Measurements from ENCODE around the gene AKAP6. TPM values are rescaled to one million over a fixed set of nuclear protein-coding genes. Genes with fewer than 3 reads are reported as not detected.

AKAP6 gene
- total RNA-seq, 1 experiment from 2014 or later: 1.1 TPM

GRCh38 chr14:32559048-32559447, 229.9 kb downstream of the AKAP6 start:
- H3K4ac ChIP-seq (ENCODE audit: low read depth, low read length): no peak overlapping the region
- no peak overlapping the region for H3K14ac ChIP-seq (ENCODE audit: insufficient read depth, low read length)
- no peak overlapping the region for H3K27ac ChIP-seq (ENCODE audit: insufficient read length, low read depth, low read length)
- no peak overlapping the region for H3T11ph ChIP-seq (ENCODE audit: low read length)
- no peak for TF ChIP-seq CTCF (conservative IDR thresholded peaks at IDR 0.05)
- no peak overlapping the region for H2AFZ ChIP-seq (ENCODE audit: low read length)
- H3K56ac ChIP-seq (ENCODE audit: insufficient read length, low read depth, low read length): no peak overlapping the region
- no peaks in the 10 kb centered on the region for H4K20me1 ChIP-seq (ENCODE audit: control insufficient read depth, insufficient read depth, insufficient read length)
- Mint-ChIP-seq H3K4me3 (no peak overlapping the region), H3K27me3 (ENCODE audit: low read depth) (no peaks in the 10 kb centered on the region), H3K4me1 (peaks cover 0 to 2% of the 10 kb centered on the region in 2 experiments; a peak in 1 of 4 replicates), H3K9me3 (no peaks in the 10 kb centered on the region; a peak in 1 of 5 replicates), H3K27ac (no peak overlapping the region), H3K36me3 (ENCODE audit: insufficient read depth in 1 of 3, low read depth in 3 of 3) (no peaks in the 10 kb centered on the region)
- H2BK5ac ChIP-seq (ENCODE audit: insufficient read length, low read length): no peak overlapping the region
- no peaks in the 10 kb centered on the region for H3K79me2 ChIP-seq (ENCODE audit: insufficient read depth, low read length)
- no peaks in the 10 kb centered on the region for H3K4me1 ChIP-seq (ENCODE audit: insufficient read depth, low read length)
- no peak for DNase-seq
- H3K79me1 ChIP-seq (ENCODE audit: insufficient read depth, low read depth, low read length, poor library complexity, severe bottlenecking): no peaks in the 10 kb centered on the region
- no peak overlapping the region for H3K9ac ChIP-seq (ENCODE audit: extremely low read depth, insufficient read length, low read length)
- H2BK12ac ChIP-seq (ENCODE audit: insufficient read length, low read depth, low read length): no peak overlapping the region
- WGBS (ENCODE audit: extremely low coverage, insufficient read length, low lambda C conversion rate): no CpG with 5 or more reads among the region's 1 CpG
- H2AK5ac ChIP-seq (ENCODE audit: insufficient read length, low read length): no peak overlapping the region
- no peak overlapping the region for H4K8ac ChIP-seq (replicated peaks; ENCODE audit: insufficient read length, low read depth, low read length)
- no peak overlapping the region for H2BK15ac ChIP-seq (ENCODE audit: low read depth, low read length)
- no peaks in the 10 kb centered on the region for H3K27me3 ChIP-seq (ENCODE audit: insufficient read depth, low read length)
- H4K91ac ChIP-seq (ENCODE audit: insufficient read length, low read depth, low read length): no peak overlapping the region
- no peak overlapping the region for H2BK120ac ChIP-seq (ENCODE audit: low read depth, low read length, poor library complexity, severe bottlenecking)
- no peaks in the 10 kb centered on the region for H3K23me2 ChIP-seq (ENCODE audit: insufficient read length, low read depth, low read length, poor library complexity, severe bottlenecking)
- H3K23ac ChIP-seq (ENCODE audit: insufficient read length, low read depth, low read length): no peak overlapping the region
- H2BK20ac ChIP-seq (ENCODE audit: low read depth, low read length, poor library complexity, severe bottlenecking): no peak overlapping the region
- no peaks in the 10 kb centered on the region for H3K9me3 ChIP-seq (ENCODE audit: control insufficient read depth, low read depth, low read length)
- H3K4me2 ChIP-seq (ENCODE audit: insufficient read depth, insufficient read length, low read length): no peak overlapping the region
- H4K5ac ChIP-seq (ENCODE audit: insufficient read length, low read depth, low read length): no peak overlapping the region
- H3K18ac ChIP-seq (ENCODE audit: insufficient read length, low read depth, low read length): no peak overlapping the region

All from H9 (cell line).